SK-N-SH (cell line): ENCODE data around the gene RRP8. TPM values are rescaled to one million over a fixed set of nuclear protein-coding genes. Genes with fewer than 3 reads are reported as not detected.

Experiments used
- CTCF ChIA-PET: fragments of 300-600, 350-600 bp; formaldehyde crosslinking; extraction: SDS; loops from one replicate; lab custom pipeline; 2021; lab: Yijun Ruan, JAX
- POLR2A ChIA-PET: fragments of 350-600 bp; sonication (Branson Sonifier 250); formaldehyde crosslinking; extraction: SDS; loops from one replicate; lab custom pipeline; 2020; ENCODE audit warnings: antibody characterized with exemption, inconsistent platforms; lab: Yijun Ruan, JAX
- DNase-seq: peaks from one replicate; pipeline ENCODE4 v3.0.0; 2012
- H2AFZ ChIP-seq: fragments of 200-600 bp; sonication (generic); 2 replicates; pipeline ENCODE4 v1.8.1; 2016; ENCODE audit warnings: antibody characterized with exemption, mild to moderate bottlenecking, low read depth
- H3F3A ChIP-seq: fragments of 200-600 bp; sonication (generic); replicated peaks from 2 replicates; pipeline ENCODE3; 2016; ENCODE audit warnings: antibody characterized with exemption, mild to moderate bottlenecking; ENCODE audit not compliant: insufficient read depth
- H3K27ac ChIP-seq, 2 experiments: fragments of 200-500 bp in 1 of 2; fragments of 200-600 bp in 1 of 2; sonication (Bioruptor generic) in 1 of 2; sonication (generic), shearing (Covaris generic) in 1 of 2; 2 replicates each; pipeline versions ENCODE4 v1.5.1 to v1.6.1; 2014 to 2016; ENCODE audit warnings: low read depth in 2 of 2, inconsistent platforms in 1 of 2, low read length in 1 of 2, mild to moderate bottlenecking in 1 of 2, mixed read lengths in 1 of 2
- H3K27me3 ChIP-seq: fragments of 200-600 bp; sonication (generic), shearing (Covaris generic); 2 replicates; pipeline ENCODE4 v1.6.1; 2016; ENCODE audit warnings: mixed run types; ENCODE audit not compliant: insufficient read depth
- H3K36me3 ChIP-seq, 2 experiments: fragments of 200-500 bp in 1 of 2; fragments of 200-600 bp in 1 of 2; sonication (Bioruptor generic) in 1 of 2; sonication (generic) in 1 of 2; replicated peaks in 1 of 2; 2 replicates each; pipeline versions ENCODE3 to v1.5.1; 2014 to 2016; ENCODE audit warnings: low read length in 1 of 2, mild to moderate bottlenecking in 1 of 2; ENCODE audit not compliant: insufficient read depth in 2 of 2, control insufficient read depth in 1 of 2
- H3K4me1 ChIP-seq, 2 experiments: fragments of 200-500 bp in 1 of 2; fragments of 200-600 bp in 1 of 2; sonication (Bioruptor generic) in 1 of 2; sonication (generic), shearing (Covaris generic) in 1 of 2; 2 replicates each; pipeline versions ENCODE4 v1.5.1 to v1.6.1; 2014 to 2016; ENCODE audit warnings: low read depth in 1 of 2, low read length in 1 of 2, mixed run types in 1 of 2; ENCODE audit not compliant: insufficient read depth in 2 of 2, control insufficient read depth in 1 of 2
- H3K4me2 ChIP-seq: fragments of 200-600 bp; sonication (generic), shearing (Covaris generic); 2 replicates; pipeline ENCODE4 v1.6.1; 2017; ENCODE audit warnings: mixed run types
- H3K4me3 ChIP-seq, 2 experiments: fragments of 200-500 bp in 1 of 2; fragments of 200-600 bp in 1 of 2; sonication (Bioruptor generic) in 1 of 2; sonication (generic), shearing (Covaris generic) in 1 of 2; 2 replicates each; pipeline versions ENCODE4 v1.5.1 to v1.8.1; 2014 to 2016; ENCODE audit warnings: low read depth in 2 of 2, inconsistent platforms in 1 of 2, low read length in 1 of 2, mild to moderate bottlenecking in 1 of 2, mixed read lengths in 1 of 2, moderate library complexity in 1 of 2
- H3K79me2 ChIP-seq: fragments of 200-600 bp; sonication (generic); 2 replicates; pipeline ENCODE4 v1.8.1; 2017; ENCODE audit warnings: mild to moderate bottlenecking; ENCODE audit not compliant: insufficient read depth
- H3K9ac ChIP-seq: fragments of 200-600 bp; sonication (generic); 2 replicates; pipeline ENCODE4 v1.6.1; 2017; ENCODE audit warnings: mixed run types
- H3K9me2 ChIP-seq: fragments of 200-600 bp; sonication (generic); 2 replicates; pipeline ENCODE4 v1.6.1; 2017; ENCODE audit warnings: mixed run types
- H3K9me3 ChIP-seq: fragments of 200-600 bp; sonication (generic); 2 replicates; pipeline ENCODE4 v1.6.1; 2017; ENCODE audit warnings: mixed run types, mild to moderate bottlenecking, moderate library complexity
- H4K20me1 ChIP-seq: fragments of 200-600 bp; sonication (generic); 2 replicates; pipeline ENCODE4 v1.6.1; 2017; ENCODE audit warnings: mild to moderate bottlenecking, mixed run types; ENCODE audit not compliant: insufficient read depth
- CHD2 ChIP-seq: fragments of 150-350 bp; IDR thresholded peaks from 2 replicates; pipeline ENCODE4 v1.6.1; 2018; ENCODE audit warnings: low read length; ENCODE audit not compliant: partially characterized antibody
- ELF1 ChIP-seq: IDR thresholded peaks from 2 replicates; pipeline ENCODE4 v1.4.0; 2012
- EP300 ChIP-seq, 2 experiments: IDR thresholded peaks; 2 replicates each; pipeline versions ENCODE4 v1.4.0 to v1.6.1; 2012; ENCODE audit warnings: borderline replicate concordance in 1 of 2, low read depth in 1 of 2, low read length in 1 of 2
- FOXM1 ChIP-seq: IDR thresholded peaks from 2 replicates; pipeline ENCODE4 v1.4.0; 2012; ENCODE audit warnings: low read depth, mild to moderate bottlenecking
- JUND ChIP-seq: IDR thresholded peaks from 2 replicates; pipeline ENCODE4 v1.4.0; 2012
- MEF2A ChIP-seq: IDR thresholded peaks from 2 replicates; pipeline ENCODE4 v1.4.0; 2012; ENCODE audit warnings: low read depth, borderline replicate concordance
- MXI1 ChIP-seq: IDR thresholded peaks from 2 replicates; pipeline ENCODE4 v1.6.1; 2012; ENCODE audit warnings: mild to moderate bottlenecking, low read depth, low read length, improper control_type of control experiment
- NRF1 ChIP-seq: IDR thresholded peaks from 2 replicates; pipeline ENCODE4 v1.6.1; 2012; ENCODE audit warnings: low read depth, mild to moderate bottlenecking, low read length
- POLR2AphosphoS5 ChIP-seq: IDR thresholded peaks from 2 replicates; pipeline ENCODE4 v1.6.1; 2012; ENCODE audit warnings: low read depth, low read length
- RAD21 ChIP-seq: IDR thresholded peaks from 2 replicates; pipeline ENCODE4 v1.6.1; 2012; ENCODE audit warnings: mild to moderate bottlenecking, low read length
- RFX5 ChIP-seq: IDR thresholded peaks from 2 replicates; pipeline ENCODE4 v1.6.1; 2012; ENCODE audit warnings: mild to moderate bottlenecking, improper control_type of control experiment, low read length
- SIN3A ChIP-seq: IDR thresholded peaks from 2 replicates; pipeline ENCODE4 v1.6.1; 2012; ENCODE audit warnings: low read depth, mild to moderate bottlenecking, low read length, moderate library complexity, borderline replicate concordance
- SMC3 ChIP-seq: IDR thresholded peaks from 2 replicates; pipeline ENCODE4 v1.6.1; 2012; ENCODE audit warnings: low read depth, low read length, improper control_type of control experiment
- YY1 ChIP-seq: IDR thresholded peaks from 2 replicates; pipeline ENCODE4 v1.4.0; 2012; ENCODE audit warnings: low read depth, mild to moderate bottlenecking
- WGBS: methylation state at CpG from one replicate; pipeline ENCODE4 v1.1.6; 2017; ENCODE audit warnings: low lambda C conversion rate; 5-methylcytosine and 5-hydroxymethylcytosine counted together
- polyA plus RNA-seq, 3 experiments: library from polyadenylated mRNA; depleted of rRNA; stranded (reverse); fragments of >200 nt; gene quantifications; 2 replicates each; pipeline ENCODE4 v1.2.3, GENCODE V29; 2012
- TF ChIP-seq, protein P1 (sequence below): IDR thresholded peaks from 2 replicates; pipeline ENCODE4 v1.6.1; 2012; ENCODE audit warnings: mild to moderate bottlenecking, low read depth, low read length, moderate library complexity
- TF ChIP-seq, protein P2 (sequence below): fragments of 150-350 bp; IDR thresholded peaks from 2 replicates; pipeline ENCODE4 v1.6.1; 2017; ENCODE audit warnings: antibody characterized with exemption, low read length, low read depth, borderline replicate concordance
- TF ChIP-seq, protein P3 (sequence below): IDR thresholded peaks from 2 replicates; pipeline ENCODE4 v1.4.0; 2012; ENCODE audit warnings: low read depth, borderline replicate concordance
- TF ChIP-seq, protein P4 (sequence below): fragments of 200-600 bp; sonication (generic); IDR thresholded peaks from 2 replicates; pipeline ENCODE4 v1.6.1; 2017; ENCODE audit warnings: antibody characterized with exemption, mild to moderate bottlenecking, moderate library complexity
- TF ChIP-seq, protein P5 (sequence below): IDR thresholded peaks from 2 replicates; pipeline ENCODE4; 2012
- TF ChIP-seq, protein P6 (sequence below): IDR thresholded peaks from 2 replicates; pipeline ENCODE4 v1.4.0; 2012; ENCODE audit warnings: low read depth, borderline replicate concordance

Gene RRP8
- polyA plus RNA-seq, 1 of the 3 experiments (the other 2 are of a cell fraction) = 7.8 TPM

DNA sequence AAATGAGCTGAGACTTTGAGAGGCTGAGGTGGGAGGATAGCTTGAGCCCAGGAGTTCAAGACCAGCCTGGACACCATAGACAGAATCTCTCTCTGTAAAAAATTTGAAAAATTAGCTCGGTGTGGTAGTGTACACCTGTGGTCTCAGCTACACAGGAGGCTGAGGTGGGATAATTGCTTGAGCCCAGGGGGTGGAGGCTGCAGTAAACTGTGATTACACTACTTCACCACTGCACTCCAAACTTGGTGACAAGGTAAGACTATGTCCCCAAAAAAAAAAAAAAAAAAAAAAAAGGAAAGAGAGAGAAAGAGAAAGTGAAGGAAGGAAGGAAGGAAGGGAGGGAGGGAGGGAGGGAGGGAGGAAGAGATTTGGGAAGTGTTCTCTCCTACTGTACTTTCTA, 25.3 kb downstream of the RRP8 start:
- CTCF ChIA-PET = interaction anchor here (1.1 to 2.2 kb wide), 2 partner anchors 15 to 105 kb away, joined by 3 to 6 read pairs; partner anchors contain the start of gene MRPL17
- Histone ChIP-seq H3K27me3 (no peaks in the 10 kb centered on the region), H3K79me2 (peaks cover 7% of the 10 kb centered on the region; the same call in 1 of the 2 replicates), H3K36me3 (peaks cover 0 to 4% of the 10 kb centered on the region in 2 experiments), H3K4me1 (peaks cover 17 to 22% of the 10 kb centered on the region in 2 experiments), H3K4me2 (peak overlapping the region; percentile 61; the same call in 1 of the 2 replicates), H3F3A (peaks cover 28% of the 10 kb centered on the region), H4K20me1 (no peaks in the 10 kb centered on the region; the same call in 1 of the 2 replicates), H3K9ac (no peak overlapping the region), H3K9me3 (peaks cover 10% of the 10 kb centered on the region; the same call in 1 of the 2 replicates), H3K4me3 (no peak overlapping the region), H3K9me2 (peaks cover 2% of the 10 kb centered on the region; the same call in 1 of the 2 replicates), H3K27ac (peak overlapping the region in 1 of 2 experiments; percentile 90; a peak in 1 of 4 replicates), H2AFZ (no peak overlapping the region)
- no peak for DNase-seq
- 89% methylated on average over 1 of the region's 1 CpG for WGBS
- TF ChIP-seq POLR2AphosphoS5 (no peak), RAD21 (no peak), MEF2A (no peak), SMC3 (no peak), CHD2 (no peak), RFX5 (no peak), MXI1 (no peak), JUND (no peak), SIN3A (no peak), FOXM1 (no peak), ELF1 (no peak), NRF1 (no peak), EP300 (IDR thresholded peaks at IDR 0.05; ENCODE audit: borderline replicate concordance in 1 of 2, low read depth in 1 of 2, low read length in 1 of 2) (no peak), YY1 (no peak)
- TF ChIP-seq, protein P1, sequence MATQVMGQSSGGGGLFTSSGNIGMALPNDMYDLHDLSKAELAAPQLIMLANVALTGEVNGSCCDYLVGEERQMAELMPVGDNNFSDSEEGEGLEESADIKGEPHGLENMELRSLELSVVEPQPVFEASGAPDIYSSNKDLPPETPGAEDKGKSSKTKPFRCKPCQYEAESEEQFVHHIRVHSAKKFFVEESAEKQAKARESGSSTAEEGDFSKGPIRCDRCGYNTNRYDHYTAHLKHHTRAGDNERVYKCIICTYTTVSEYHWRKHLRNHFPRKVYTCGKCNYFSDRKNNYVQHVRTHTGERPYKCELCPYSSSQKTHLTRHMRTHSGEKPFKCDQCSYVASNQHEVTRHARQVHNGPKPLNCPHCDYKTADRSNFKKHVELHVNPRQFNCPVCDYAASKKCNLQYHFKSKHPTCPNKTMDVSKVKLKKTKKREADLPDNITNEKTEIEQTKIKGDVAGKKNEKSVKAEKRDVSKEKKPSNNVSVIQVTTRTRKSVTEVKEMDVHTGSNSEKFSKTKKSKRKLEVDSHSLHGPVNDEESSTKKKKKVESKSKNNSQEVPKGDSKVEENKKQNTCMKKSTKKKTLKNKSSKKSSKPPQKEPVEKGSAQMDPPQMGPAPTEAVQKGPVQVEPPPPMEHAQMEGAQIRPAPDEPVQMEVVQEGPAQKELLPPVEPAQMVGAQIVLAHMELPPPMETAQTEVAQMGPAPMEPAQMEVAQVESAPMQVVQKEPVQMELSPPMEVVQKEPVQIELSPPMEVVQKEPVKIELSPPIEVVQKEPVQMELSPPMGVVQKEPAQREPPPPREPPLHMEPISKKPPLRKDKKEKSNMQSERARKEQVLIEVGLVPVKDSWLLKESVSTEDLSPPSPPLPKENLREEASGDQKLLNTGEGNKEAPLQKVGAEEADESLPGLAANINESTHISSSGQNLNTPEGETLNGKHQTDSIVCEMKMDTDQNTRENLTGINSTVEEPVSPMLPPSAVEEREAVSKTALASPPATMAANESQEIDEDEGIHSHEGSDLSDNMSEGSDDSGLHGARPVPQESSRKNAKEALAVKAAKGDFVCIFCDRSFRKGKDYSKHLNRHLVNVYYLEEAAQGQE = no peak
- TF ChIP-seq, protein P2, sequence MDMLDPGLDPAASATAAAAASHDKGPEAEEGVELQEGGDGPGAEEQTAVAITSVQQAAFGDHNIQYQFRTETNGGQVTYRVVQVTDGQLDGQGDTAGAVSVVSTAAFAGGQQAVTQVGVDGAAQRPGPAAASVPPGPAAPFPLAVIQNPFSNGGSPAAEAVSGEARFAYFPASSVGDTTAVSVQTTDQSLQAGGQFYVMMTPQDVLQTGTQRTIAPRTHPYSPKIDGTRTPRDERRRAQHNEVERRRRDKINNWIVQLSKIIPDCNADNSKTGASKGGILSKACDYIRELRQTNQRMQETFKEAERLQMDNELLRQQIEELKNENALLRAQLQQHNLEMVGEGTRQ = no peak
- TF ChIP-seq, protein P3, sequence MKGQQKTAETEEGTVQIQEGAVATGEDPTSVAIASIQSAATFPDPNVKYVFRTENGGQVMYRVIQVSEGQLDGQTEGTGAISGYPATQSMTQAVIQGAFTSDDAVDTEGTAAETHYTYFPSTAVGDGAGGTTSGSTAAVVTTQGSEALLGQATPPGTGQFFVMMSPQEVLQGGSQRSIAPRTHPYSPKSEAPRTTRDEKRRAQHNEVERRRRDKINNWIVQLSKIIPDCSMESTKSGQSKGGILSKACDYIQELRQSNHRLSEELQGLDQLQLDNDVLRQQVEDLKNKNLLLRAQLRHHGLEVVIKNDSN = no peak
- TF ChIP-seq, protein P4, sequence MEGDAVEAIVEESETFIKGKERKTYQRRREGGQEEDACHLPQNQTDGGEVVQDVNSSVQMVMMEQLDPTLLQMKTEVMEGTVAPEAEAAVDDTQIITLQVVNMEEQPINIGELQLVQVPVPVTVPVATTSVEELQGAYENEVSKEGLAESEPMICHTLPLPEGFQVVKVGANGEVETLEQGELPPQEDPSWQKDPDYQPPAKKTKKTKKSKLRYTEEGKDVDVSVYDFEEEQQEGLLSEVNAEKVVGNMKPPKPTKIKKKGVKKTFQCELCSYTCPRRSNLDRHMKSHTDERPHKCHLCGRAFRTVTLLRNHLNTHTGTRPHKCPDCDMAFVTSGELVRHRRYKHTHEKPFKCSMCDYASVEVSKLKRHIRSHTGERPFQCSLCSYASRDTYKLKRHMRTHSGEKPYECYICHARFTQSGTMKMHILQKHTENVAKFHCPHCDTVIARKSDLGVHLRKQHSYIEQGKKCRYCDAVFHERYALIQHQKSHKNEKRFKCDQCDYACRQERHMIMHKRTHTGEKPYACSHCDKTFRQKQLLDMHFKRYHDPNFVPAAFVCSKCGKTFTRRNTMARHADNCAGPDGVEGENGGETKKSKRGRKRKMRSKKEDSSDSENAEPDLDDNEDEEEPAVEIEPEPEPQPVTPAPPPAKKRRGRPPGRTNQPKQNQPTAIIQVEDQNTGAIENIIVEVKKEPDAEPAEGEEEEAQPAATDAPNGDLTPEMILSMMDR = no peak
- TF ChIP-seq, protein P5, sequence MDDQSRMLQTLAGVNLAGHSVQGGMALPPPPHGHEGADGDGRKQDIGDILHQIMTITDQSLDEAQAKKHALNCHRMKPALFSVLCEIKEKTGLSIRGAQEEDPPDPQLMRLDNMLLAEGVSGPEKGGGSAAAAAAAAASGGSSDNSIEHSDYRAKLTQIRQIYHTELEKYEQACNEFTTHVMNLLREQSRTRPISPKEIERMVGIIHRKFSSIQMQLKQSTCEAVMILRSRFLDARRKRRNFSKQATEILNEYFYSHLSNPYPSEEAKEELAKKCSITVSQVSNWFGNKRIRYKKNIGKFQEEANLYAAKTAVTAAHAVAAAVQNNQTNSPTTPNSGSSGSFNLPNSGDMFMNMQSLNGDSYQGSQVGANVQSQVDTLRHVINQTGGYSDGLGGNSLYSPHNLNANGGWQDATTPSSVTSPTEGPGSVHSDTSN = no peak
- TF ChIP-seq, protein P6, sequence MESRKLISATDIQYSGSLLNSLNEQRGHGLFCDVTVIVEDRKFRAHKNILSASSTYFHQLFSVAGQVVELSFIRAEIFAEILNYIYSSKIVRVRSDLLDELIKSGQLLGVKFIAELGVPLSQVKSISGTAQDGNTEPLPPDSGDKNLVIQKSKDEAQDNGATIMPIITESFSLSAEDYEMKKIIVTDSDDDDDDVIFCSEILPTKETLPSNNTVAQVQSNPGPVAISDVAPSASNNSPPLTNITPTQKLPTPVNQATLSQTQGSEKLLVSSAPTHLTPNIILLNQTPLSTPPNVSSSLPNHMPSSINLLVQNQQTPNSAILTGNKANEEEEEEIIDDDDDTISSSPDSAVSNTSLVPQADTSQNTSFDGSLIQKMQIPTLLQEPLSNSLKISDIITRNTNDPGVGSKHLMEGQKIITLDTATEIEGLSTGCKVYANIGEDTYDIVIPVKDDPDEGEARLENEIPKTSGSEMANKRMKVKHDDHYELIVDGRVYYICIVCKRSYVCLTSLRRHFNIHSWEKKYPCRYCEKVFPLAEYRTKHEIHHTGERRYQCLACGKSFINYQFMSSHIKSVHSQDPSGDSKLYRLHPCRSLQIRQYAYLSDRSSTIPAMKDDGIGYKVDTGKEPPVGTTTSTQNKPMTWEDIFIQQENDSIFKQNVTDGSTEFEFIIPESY = no peak
- POLR2A ChIA-PET = no interaction called here
